ENCODE data around the gene SEMA4D. TPM values are rescaled to one million over a fixed set of nuclear protein-coding genes. Genes with fewer than 3 reads are reported as not detected.
A peak's percentile ranks its signal among the peaks of the same experiment; 100 is the strongest.

SEMA4D gene
- total and polyA plus RNA-seq, 9 of the 15 experiments (the other 6 are each of a cell fraction or from before 2014, with no cell fraction given) = 0.38 to 5.1 (median 1.8) TPM

DNA sequence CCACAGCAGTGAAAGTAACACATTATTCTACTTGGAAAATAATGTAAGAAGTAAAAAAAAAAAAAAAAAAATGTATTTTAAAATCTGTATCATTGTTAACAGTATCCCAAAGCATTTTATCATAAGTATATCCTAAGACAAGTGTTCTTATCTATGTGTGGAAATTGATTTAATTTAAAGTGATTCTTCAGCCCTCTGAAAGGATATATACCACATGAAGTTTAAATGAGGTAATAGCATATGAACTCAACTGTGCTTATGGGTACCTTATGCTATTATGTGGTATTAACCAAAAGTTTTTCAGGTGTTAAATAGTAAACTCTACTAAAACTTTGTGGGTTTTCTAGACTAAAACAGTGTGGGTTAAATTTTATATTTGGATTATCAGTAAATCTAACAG lies 182.4 kb downstream of the SEMA4D start:
- H3K27me3 ChIP-seq (ENCODE audit: control insufficient read depth in 2 of 2, insufficient read depth in 2 of 2, low read length in 2 of 2) = no peaks in the 10 kb centered on the region
- H3K27ac ChIP-seq (ENCODE audit: extremely low read depth, low read depth, low read length) = peak overlapping the region; percentile 32; the same call in 1 of the 3 replicates
- peak overlapping the region in 1 of 2 experiments; percentile 19; a peak in 1 of 4 replicates for H3K9ac ChIP-seq (ENCODE audit: insufficient read depth in 1 of 2, low read depth in 2 of 2, low read length in 2 of 2)
- H3K9me3 ChIP-seq (replicated peaks; ENCODE audit: control insufficient read depth, insufficient read depth, low read depth, low read length) = no peaks in the 10 kb centered on the region
- intact Hi-C loops (cut with micrococcal nuclease) = no loop called here
- ChIA-PET CTCF (ENCODE audit: low intra/inter-chr PET ratio) (interaction anchor here (0.6 kb wide), 1 partner anchor 1517 kb away, joined by 3 read pairs; no protein-coding TSS in a partner anchor), POLR2A (no interaction called here)
- in situ Hi-C loops (cut with MboI) = no loop called here
- H3K9me1 ChIP-seq (ENCODE audit: control insufficient read depth, insufficient read depth, low read length) = peaks cover 4% of the 10 kb centered on the region
- H2AFZ ChIP-seq (ENCODE audit: low read depth, low read length) = no peak overlapping the region
- ATAC-seq (no peak), DNase-seq (ENCODE audit: extremely low read depth in 1 of 4, low spot score in 3 of 4) (no peak), FAIRE-seq (no peak)
- H3K4me2 ChIP-seq (ENCODE audit: insufficient read depth, low read length) = no peak overlapping the region
- peaks cover 28% of the 10 kb centered on the region for H4K20me1 ChIP-seq (replicated peaks; ENCODE audit: control insufficient read depth, insufficient read depth, low read length)
- no TSS peak for BruUV-seq (replicated peaks)
- H3K4me3 ChIP-seq = no peak overlapping the region
- peaks cover 87% of the 10 kb centered on the region for H3K79me2 ChIP-seq (ENCODE audit: control insufficient read depth, insufficient read depth, low read length)
- H3K36me3 ChIP-seq (ENCODE audit: control insufficient read depth, insufficient read depth, low read length) = peaks cover 60% of the 10 kb centered on the region
- TF ChIP-seq BACH1 (tag; IDR thresholded peaks at IDR 0.05) (no peak), ARNT (IDR thresholded peaks at IDR 0.05) (no peak), ZBTB43 (CRISPR knock-in tag; IDR thresholded peaks at IDR 0.05) (no peak), LEF1 (IDR thresholded peaks at IDR 0.05) (no peak), E2F1 (CRISPR knock-in tag; IDR thresholded peaks at IDR 0.05) (no peak), RAD21 (CRISPR knock-in tag; conservative IDR thresholded peaks at IDR 0.05 in 1 of 2, IDR thresholded peaks at IDR 0.05 in 1 of 2) (no peak), EHMT2 (IDR thresholded peaks at IDR 0.05) (no peak), CHD4 (IDR thresholded peaks at IDR 0.05; ENCODE audit: insufficient read depth, insufficient replicate concordance, low read depth, low read length, poor library complexity, severe bottlenecking) (no peak), SAFB2 (IDR thresholded peaks at IDR 0.05; ENCODE audit: borderline replicate concordance, low read depth, low read length, severe bottlenecking) (no peak), CBX2 (IDR thresholded peaks at IDR 0.05; ENCODE audit: insufficient read depth, low read length, poor library complexity, severe bottlenecking) (no peak), ZNF445 (CRISPR knock-in tag; IDR thresholded peaks at IDR 0.05; ENCODE audit: low read depth) (no peak), ATF3 (IDR thresholded peaks at IDR 0.05) (no peak), ATF3 (CRISPR knock-in tag; conservative IDR thresholded peaks at IDR 0.05) (no peak), SOX6 (IDR thresholded peaks at IDR 0.05) (no peak), KAT8 (IDR thresholded peaks at IDR 0.05; ENCODE audit: low read depth) (no peak), SMARCE1 (IDR thresholded peaks at IDR 0.05) (no peak), TRIM24 (IDR thresholded peaks at IDR 0.05) (no peak), NFE2L1 (tag; IDR thresholded peaks at IDR 0.05; ENCODE audit: borderline replicate concordance, low read depth) (no peak), ZNF584 (CRISPR knock-in tag; IDR thresholded peaks at IDR 0.05; ENCODE audit: low read depth) (no peak)
- peaks cover 3 to 7% of the 10 kb centered on the region in 2 experiments; a peak in 3 of 5 replicates for H3K4me1 ChIP-seq (replicated peaks in 1 of 2; ENCODE audit: control insufficient read depth in 2 of 2, insufficient read depth in 2 of 2, low read length in 2 of 2)

Data from K562 (cell line).